ENCODE data around the gene FLRT2. TPM values are rescaled to one million over a fixed set of nuclear protein-coding genes. Genes with fewer than 3 reads are reported as not detected.

FLRT2 gene
- polyA plus RNA-seq, 2 of the 4 experiments (the other 2 are of a cell fraction): 6.8 to 7.5 TPM

GRCh38 chr14:85620947-85621346 lies 91.0 kb downstream of the FLRT2 start:
- WGBS (ENCODE audit: missing lambda C conversion rate): 37% methylated on average over 3 of the region's 3 CpGs
- no peak overlapping the region for H3K27ac ChIP-seq
- ATAC-seq: no peak
- no peaks in the 10 kb centered on the region for H3K4me1 ChIP-seq
- no peak for TF ChIP-seq HOXB13 (CRISPR knock-in tag; IDR thresholded peaks at IDR 0.05; ENCODE audit: low read depth)
- no peak for TF ChIP-seq CHD2 (IDR thresholded peaks at IDR 0.05; ENCODE audit: low read length, partially characterized antibody)
- TF ChIP-seq, protein P1, sequence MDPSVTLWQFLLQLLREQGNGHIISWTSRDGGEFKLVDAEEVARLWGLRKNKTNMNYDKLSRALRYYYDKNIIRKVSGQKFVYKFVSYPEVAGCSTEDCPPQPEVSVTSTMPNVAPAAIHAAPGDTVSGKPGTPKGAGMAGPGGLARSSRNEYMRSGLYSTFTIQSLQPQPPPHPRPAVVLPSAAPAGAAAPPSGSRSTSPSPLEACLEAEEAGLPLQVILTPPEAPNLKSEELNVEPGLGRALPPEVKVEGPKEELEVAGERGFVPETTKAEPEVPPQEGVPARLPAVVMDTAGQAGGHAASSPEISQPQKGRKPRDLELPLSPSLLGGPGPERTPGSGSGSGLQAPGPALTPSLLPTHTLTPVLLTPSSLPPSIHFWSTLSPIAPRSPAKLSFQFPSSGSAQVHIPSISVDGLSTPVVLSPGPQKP (IDR thresholded peaks at IDR 0.05; ENCODE audit: low read depth, low read length): no peak
- no peak for TF ChIP-seq MAZ (IDR thresholded peaks at IDR 0.05; ENCODE audit: borderline replicate concordance, low read depth, low read length)
- no peak for TF ChIP-seq CTCF (IDR thresholded peaks at IDR 0.05)
- TF ChIP-seq BHLHE40 (IDR thresholded peaks at IDR 0.05; ENCODE audit: low read depth, low read length): no peak
- TF ChIP-seq CEBPB (IDR thresholded peaks at IDR 0.05): no peak
- TF ChIP-seq, protein P2, sequence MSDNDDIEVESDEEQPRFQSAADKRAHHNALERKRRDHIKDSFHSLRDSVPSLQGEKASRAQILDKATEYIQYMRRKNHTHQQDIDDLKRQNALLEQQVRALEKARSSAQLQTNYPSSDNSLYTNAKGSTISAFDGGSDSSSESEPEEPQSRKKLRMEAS (IDR thresholded peaks at IDR 0.05): no peak
- no peak for TF ChIP-seq PHF8 (IDR thresholded peaks at IDR 0.05; ENCODE audit: borderline replicate concordance, low read depth)
- TF ChIP-seq, protein P3, sequence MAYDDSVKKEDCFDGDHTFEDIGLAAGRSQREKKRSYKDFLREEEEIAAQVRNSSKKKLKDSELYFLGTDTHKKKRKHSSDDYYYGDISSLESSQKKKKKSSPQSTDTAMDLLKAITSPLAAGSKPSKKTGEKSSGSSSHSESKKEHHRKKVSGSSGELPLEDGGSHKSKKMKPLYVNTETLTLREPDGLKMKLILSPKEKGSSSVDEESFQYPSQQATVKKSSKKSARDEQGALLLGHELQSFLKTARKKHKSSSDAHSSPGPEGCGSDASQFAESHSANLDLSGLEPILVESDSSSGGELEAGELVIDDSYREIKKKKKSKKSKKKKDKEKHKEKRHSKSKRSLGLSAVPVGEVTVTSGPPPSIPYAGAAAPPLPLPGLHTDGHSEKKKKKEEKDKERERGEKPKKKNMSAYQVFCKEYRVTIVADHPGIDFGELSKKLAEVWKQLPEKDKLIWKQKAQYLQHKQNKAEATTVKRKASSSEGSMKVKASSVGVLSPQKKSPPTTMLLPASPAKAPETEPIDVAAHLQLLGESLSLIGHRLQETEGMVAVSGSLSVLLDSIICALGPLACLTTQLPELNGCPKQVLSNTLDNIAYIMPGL (CRISPR knock-in tag; IDR thresholded peaks at IDR 0.05; ENCODE audit: borderline replicate concordance): no peak
- TF ChIP-seq HEYL (CRISPR knock-in tag; IDR thresholded peaks at IDR 0.05): no peak
- TF ChIP-seq, protein P4, sequence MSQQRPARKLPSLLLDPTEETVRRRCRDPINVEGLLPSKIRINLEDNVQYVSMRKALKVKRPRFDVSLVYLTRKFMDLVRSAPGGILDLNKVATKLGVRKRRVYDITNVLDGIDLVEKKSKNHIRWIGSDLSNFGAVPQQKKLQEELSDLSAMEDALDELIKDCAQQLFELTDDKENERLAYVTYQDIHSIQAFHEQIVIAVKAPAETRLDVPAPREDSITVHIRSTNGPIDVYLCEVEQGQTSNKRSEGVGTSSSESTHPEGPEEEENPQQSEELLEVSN (IDR thresholded peaks at IDR 0.05; ENCODE audit: borderline replicate concordance, low read depth): no peak
- no peak for TF ChIP-seq EP300 (IDR thresholded peaks at IDR 0.05)
- TF ChIP-seq ZNF302 (CRISPR knock-in tag; IDR thresholded peaks at IDR 0.05): no peak
- no peak for TF ChIP-seq CBX8 (IDR thresholded peaks at IDR 0.05)
- no peak for TF ChIP-seq HOXA7 (CRISPR knock-in tag; IDR thresholded peaks at IDR 0.05)
- TF ChIP-seq JUN (IDR thresholded peaks at IDR 0.05): no peak
- no peak for DNase-seq (ENCODE audit: low read depth in 1 of 2, low spot score in 1 of 2)
- H3K4me3 ChIP-seq: no peak overlapping the region
- ChIA-PET CTCF (no interaction called here), POLR2A (no interaction called here)
- no peak for FAIRE-seq
- no peak overlapping the region for H3K4me2 ChIP-seq
- H3K9me3 ChIP-seq: no peaks in the 10 kb centered on the region

- no peak for FAIRE-seq
- CTCF ChIA-PET: interaction anchor here (0.6 kb wide), 1 partner anchor 9 kb away, joined by 3 read pairs; no protein-coding TSS in a partner anchor
- TF ChIP-seq RARB (CRISPR knock-in tag; IDR thresholded peaks at IDR 0.05) (no peak), EHMT2 (IDR thresholded peaks at IDR 0.05; ENCODE audit: low read depth) (no peak), POLR2A (IDR thresholded peaks at IDR 0.05; ENCODE audit: low read length) (no peak), KDM5A (IDR thresholded peaks at IDR 0.05) (no peak), MAFK (IDR thresholded peaks at IDR 0.05; ENCODE audit: partially characterized antibody) (no peak), SREBF2 (IDR thresholded peaks at IDR 0.05) (no peak), JUNB (IDR thresholded peaks at IDR 0.05) (no peak), HOXA7 (CRISPR knock-in tag; IDR thresholded peaks at IDR 0.05) (no peak), TFCP2L1 (CRISPR knock-in tag; IDR thresholded peaks at IDR 0.05) (no peak), CTCF (IDR thresholded peaks at IDR 0.05) (no peak), EHF (CRISPR knock-in tag; IDR thresholded peaks at IDR 0.05) (no peak), HDAC2 (IDR thresholded peaks at IDR 0.05) (no peak), CHD4 (IDR thresholded peaks at IDR 0.05; ENCODE audit: borderline replicate concordance) (no peak), RCOR1 (IDR thresholded peaks at IDR 0.05; ENCODE audit: low read depth, low read length) (no peak)
- TF ChIP-seq, protein P5, sequence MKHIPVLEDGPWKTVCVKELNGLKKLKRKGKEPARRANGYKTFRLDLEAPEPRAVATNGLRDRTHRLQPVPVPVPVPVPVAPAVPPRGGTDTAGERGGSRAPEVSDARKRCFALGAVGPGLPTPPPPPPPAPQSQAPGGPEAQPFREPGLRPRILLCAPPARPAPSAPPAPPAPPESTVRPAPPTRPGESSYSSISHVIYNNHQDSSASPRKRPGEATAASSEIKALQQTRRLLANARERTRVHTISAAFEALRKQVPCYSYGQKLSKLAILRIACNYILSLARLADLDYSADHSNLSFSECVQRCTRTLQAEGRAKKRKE (CRISPR knock-in tag; IDR thresholded peaks at IDR 0.05; ENCODE audit: low read depth): no peak
- TF ChIP-seq, protein P6, sequence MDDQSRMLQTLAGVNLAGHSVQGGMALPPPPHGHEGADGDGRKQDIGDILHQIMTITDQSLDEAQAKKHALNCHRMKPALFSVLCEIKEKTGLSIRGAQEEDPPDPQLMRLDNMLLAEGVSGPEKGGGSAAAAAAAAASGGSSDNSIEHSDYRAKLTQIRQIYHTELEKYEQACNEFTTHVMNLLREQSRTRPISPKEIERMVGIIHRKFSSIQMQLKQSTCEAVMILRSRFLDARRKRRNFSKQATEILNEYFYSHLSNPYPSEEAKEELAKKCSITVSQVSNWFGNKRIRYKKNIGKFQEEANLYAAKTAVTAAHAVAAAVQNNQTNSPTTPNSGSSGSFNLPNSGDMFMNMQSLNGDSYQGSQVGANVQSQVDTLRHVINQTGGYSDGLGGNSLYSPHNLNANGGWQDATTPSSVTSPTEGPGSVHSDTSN (IDR thresholded peaks at IDR 0.05): no peak
Measured at GRCh38 chr14:85622106-85622505, 92.2 kb downstream of the FLRT2 start.

More at GRCh38 chr14:85622106-85622505, 92.2 kb downstream of the FLRT2 start:
- ATAC-seq: no peak
- Histone ChIP-seq H3K4me3 (no peak overlapping the region), H3K27ac (no peak overlapping the region), H3K4me2 (no peak overlapping the region), H3K4me1 (no peaks in the 10 kb centered on the region), H3K9me3 (no peaks in the 10 kb centered on the region)
- DNase-seq (ENCODE audit: low read depth in 1 of 2, low spot score in 1 of 2): no peak
- POLR2A ChIA-PET: no interaction called here
- 77% methylated on average over 13 of the region's 13 CpGs for WGBS (ENCODE audit: missing lambda C conversion rate)
